B cell (primary cell): ENCODE data around the gene FRMPD2. TPM values are rescaled to one million over a fixed set of nuclear protein-coding genes. Genes with fewer than 3 reads are reported as not detected.

Experiments used
- ATAC-seq: fragments of 200-7000 bp; cut with Tn5 transposase; one replicate; pipeline ENCODE4 v1.10.0; 2021; ENCODE audit warnings: low read depth, mild to moderate bottlenecking, moderate number of reproducible peaks, moderate library complexity
- CTCF ChIA-PET: fragments of 350-600 bp; sonication (Branson Sonifier 250); formaldehyde crosslinking; loops from one replicate; lab custom pipeline; 2021; ENCODE audit warnings: antibody characterized with exemption, inconsistent platforms; lab: Charles Lee
- POLR2A ChIA-PET: fragments of 350-600 bp; sonication (Branson Sonifier 250); formaldehyde crosslinking; loops from one replicate; lab custom pipeline; 2021; ENCODE audit warnings: antibody characterized with exemption; lab: Charles Lee
- DNase-seq: peaks from one replicate; pipeline ENCODE4 v3.0.0; 2013
- H2AFZ ChIP-seq: 2 replicates; pipeline ENCODE4 v1.6.1; 2012; ENCODE audit warnings: mild to moderate bottlenecking, low read depth, low read length; ENCODE audit not compliant: insufficient read depth, poor library complexity, severe bottlenecking
- H3K27ac ChIP-seq, 2 donors: 1 replicate in 1 of 2; 2 replicates in 1 of 2; pipeline ENCODE4 v1.5.1; 2012 to 2013; ENCODE audit warnings: low read length in 2 of 2, mild to moderate bottlenecking in 2 of 2, moderate library complexity in 1 of 2
- H3K27me3 ChIP-seq, 4 experiments: fragments of 200-600 bp in 1 of 4; sonication (generic) in 1 of 4; replicated peaks in 1 of 4; 1 replicate in 2 of 4; 2 replicates in 2 of 4; pipeline versions ENCODE4 v1.6.1 to v1.7.0; 2013 to 2016; ENCODE audit warnings: low read length in 3 of 4, mild to moderate bottlenecking in 2 of 4, mixed read lengths in 1 of 4, moderate library complexity in 1 of 4; ENCODE audit not compliant: insufficient read depth in 4 of 4, control insufficient read depth in 3 of 4; ENCODE audit errors: control extremely low read depth in 1 of 4
- H3K36me3 ChIP-seq, 2 experiments: replicated peaks in 1 of 2; 1 replicate in 1 of 2; 2 replicates in 1 of 2; pipeline versions ENCODE4 v1.6.1 to v1.7.1; 2013; ENCODE audit warnings: low read length in 1 of 2; ENCODE audit not compliant: insufficient read depth in 2 of 2, control insufficient read depth in 1 of 2; ENCODE audit errors: control extremely low read depth in 1 of 2, extremely low read depth in 1 of 2
- H3K4me1 ChIP-seq, 2 donors: fragments of 200-600 bp in 1 of 2; sonication (generic) in 1 of 2; 1 replicate in 1 of 2; 2 replicates in 1 of 2; pipeline versions ENCODE4 v1.5.1 to v1.6.1; 2013 to 2017; ENCODE audit warnings: low read length in 2 of 2; ENCODE audit not compliant: control insufficient read depth in 2 of 2, insufficient read depth in 2 of 2
- H3K4me2 ChIP-seq: replicated peaks from 2 replicates; pipeline ENCODE3; 2012; ENCODE audit warnings: mild to moderate bottlenecking, low read depth, low read length; ENCODE audit not compliant: poor library complexity, severe bottlenecking
- H3K4me3 ChIP-seq, 5 experiments: fragments of 200-600 bp in 1 of 5; sonication (generic) in 1 of 5; 1 replicate in 3 of 5; 2 replicates in 2 of 5; pipeline versions ENCODE4 v1.5.1 to v1.7.0; 2011 to 2016; ENCODE audit warnings: low read length in 4 of 5, mild to moderate bottlenecking in 4 of 5, low read depth in 2 of 5, control low read depth in 1 of 5, moderate library complexity in 1 of 5; ENCODE audit not compliant: insufficient read depth in 1 of 5; ENCODE audit errors: control extremely low read depth in 1 of 5, extremely low read depth in 1 of 5
- H3K79me2 ChIP-seq: fragments of 200-600 bp; sonication (generic); one replicate; pipeline ENCODE4 v1.6.0; 2016; ENCODE audit warnings: low read length; ENCODE audit not compliant: control insufficient read depth, insufficient read depth
- H3K9ac ChIP-seq: fragments of 200-600 bp; sonication (generic); 2 replicates; pipeline ENCODE4 v1.6.1; 2017; ENCODE audit warnings: mild to moderate bottlenecking, low read length, moderate library complexity
- H3K9me3 ChIP-seq, 3 donors: one replicate each; pipeline versions ENCODE4 v1.6.1 to v1.7.1; 2013; ENCODE audit warnings: low read length in 2 of 3; ENCODE audit not compliant: control insufficient read depth in 2 of 3, insufficient read depth in 1 of 3; ENCODE audit errors: control extremely low read depth in 1 of 3
- H4K20me1 ChIP-seq: 2 replicates; pipeline ENCODE4 v1.6.0; 2012; ENCODE audit warnings: mild to moderate bottlenecking, low read length; ENCODE audit not compliant: insufficient read depth, control insufficient read depth, poor library complexity, severe bottlenecking
- H3K27ac Mint-ChIP-seq: one replicate; pipeline ENCODE4 v1.8.0; 2021; ENCODE audit warnings: mixed read lengths
- H3K27me3 Mint-ChIP-seq: one replicate; pipeline ENCODE4 v1.8.0; 2021; ENCODE audit warnings: mixed read lengths
- H3K4me1 Mint-ChIP-seq: one replicate; pipeline ENCODE4 v1.8.0; 2021; ENCODE audit warnings: mixed read lengths
- H3K4me3 Mint-ChIP-seq: one replicate; pipeline ENCODE4 v1.8.0; 2021; ENCODE audit warnings: mixed read lengths
- H3K9me3 Mint-ChIP-seq: one replicate; pipeline ENCODE4 v1.8.0; 2022; ENCODE audit warnings: mixed read lengths; ENCODE audit not compliant: insufficient read depth
- CTCF ChIP-seq: fragments of 200-600 bp; IDR thresholded peaks from one replicate; pipeline ENCODE4 v1.8.0; 2022; ENCODE audit warnings: antibody characterized with exemption, mild to moderate bottlenecking
- EZH2 ChIP-seq: IDR thresholded peaks from 2 replicates; pipeline ENCODE4 v1.6.1; 2012; ENCODE audit warnings: borderline replicate concordance, low read depth, mild to moderate bottlenecking, moderate library complexity, low read length; ENCODE audit not compliant: insufficient read depth, poor library complexity, severe bottlenecking
- WGBS: methylation state at CpG from one replicate; pipeline ENCODE4 v1.1.5; 2013; ENCODE audit warnings: missing lambda C conversion rate; ENCODE audit not compliant: insufficient coverage; 5-methylcytosine and 5-hydroxymethylcytosine counted together
- intact Hi-C: fragments of 100-400 bp; cut with micrococcal nuclease; formaldehyde crosslinking; loops from one replicate; pipeline ENCODE4 v1.10.0; 2022
- polyA plus RNA-seq: library from polyadenylated mRNA; depleted of rRNA; stranded (reverse); fragments of >200 nt; gene quantifications from 2 replicates; pipeline ENCODE4 v1.2.3, GENCODE V29; 2012
- total RNA-seq, 2 donors: library from RNA; stranded (reverse); fragments of 120-200 nt in 1 of 2; gene quantifications; 1 replicate in 1 of 2; 2 replicates in 1 of 2; pipeline versions ENCODE4 v1.2.3 to v1.2.4, GENCODE V29; 2013 to 2022

The FRMPD2 gene
- total and polyA plus RNA-seq, 2 donors (not counting 1 experiment from before 2014, with no cell fraction given), result not detected

GRCh38 chr10:48235501-48235900 lies 39.0 kb downstream of the FRMPD2 start:
- Mint-ChIP-seq H3K27ac (no peak overlapping the region), H3K4me3 (no peak overlapping the region), H3K27me3 (peaks cover 32% of the 10 kb centered on the region), H3K9me3 (no peaks in the 10 kb centered on the region), H3K4me1 (peaks cover 5% of the 10 kb centered on the region)
- Histone ChIP-seq H3K27me3 (peaks cover 0 to 4% (median 1%) of the 10 kb centered on the region in 4 experiments), H3K4me2 (no peak overlapping the region), H3K9me3 (no peaks in the 10 kb centered on the region), H3K27ac (no peak overlapping the region), H4K20me1 (no peaks in the 10 kb centered on the region), H3K36me3 (no peaks in the 10 kb centered on the region), H2AFZ (no peak overlapping the region), H3K79me2 (no peaks in the 10 kb centered on the region), H3K4me3 (no peak overlapping the region), H3K4me1 (no peaks in the 10 kb centered on the region), H3K9ac (no peak overlapping the region)
- ChIA-PET CTCF (no interaction called here), POLR2A (no interaction called here)
- DNase-seq, result no peak
- no peak for ATAC-seq
- TF ChIP-seq CTCF (no peak), EZH2 (no peak)
- intact Hi-C loops, result no loop called here
- 95% methylated on average over 3 of the region's 4 CpGs for WGBS

GRCh38 chr10:48234787-48235186 lies 39.7 kb downstream of the FRMPD2 start:
- Histone ChIP-seq H3K9ac (no peak overlapping the region), H3K79me2 (no peaks in the 10 kb centered on the region), H3K9me3 (peaks cover 0 to 1% (median 0%) of the 10 kb centered on the region in 3 donors), H3K4me3 (no peak overlapping the region), H2AFZ (no peak overlapping the region), H3K4me2 (no peak overlapping the region), H3K36me3 (no peaks in the 10 kb centered on the region), H3K27me3 (peaks cover 0 to 4% (median 1%) of the 10 kb centered on the region in 4 experiments), H3K4me1 (no peaks in the 10 kb centered on the region), H3K27ac (no peak overlapping the region), H4K20me1 (no peaks in the 10 kb centered on the region)
- TF ChIP-seq CTCF (no peak), EZH2 (no peak)
- Mint-ChIP-seq H3K27ac (no peak overlapping the region), H3K4me1 (peaks cover 5% of the 10 kb centered on the region), H3K27me3 (peaks cover 32% of the 10 kb centered on the region), H3K4me3 (no peak overlapping the region), H3K9me3 (no peaks in the 10 kb centered on the region)
- POLR2A ChIA-PET, result no interaction called here
- CTCF ChIA-PET, result no interaction called here
- WGBS, result 90% methylated on average over 4 of the region's 4 CpGs
- intact Hi-C loops, result no loop called here
- ATAC-seq, result no peak
- no peak for DNase-seq
